GM12891 (cell line): ENCODE measurements around the gene C1QTNF7.

Experiments used
- PAX5 ChIP-seq: IDR thresholded peaks from 2 replicates; pipeline ENCODE4 v1.6.1; 2011; ENCODE audit warnings: low read length, moderate library complexity, mild to moderate bottlenecking; ENCODE audit not compliant: insufficient read depth, severe bottlenecking
- POLR2A ChIP-seq: IDR thresholded peaks from 2 replicates; pipeline ENCODE4 v1.6.1; 2011; ENCODE audit warnings: low read depth, low read length, control low read depth
- POLR2AphosphoS5 ChIP-seq: IDR thresholded peaks from 2 replicates; pipeline ENCODE4 v1.6.1; 2011; ENCODE audit warnings: low read depth, low read length, control low read depth
- POU2F2 ChIP-seq: IDR thresholded peaks from 2 replicates; pipeline ENCODE4 v1.6.1; 2011; ENCODE audit warnings: low read depth, mild to moderate bottlenecking, control low read depth, low read length, moderate library complexity
- SPI1 ChIP-seq: IDR thresholded peaks from 2 replicates; pipeline ENCODE4 v1.6.1; 2011; ENCODE audit warnings: low read depth, low read length, control low read depth
- TAF1 ChIP-seq: IDR thresholded peaks from 2 replicates; pipeline ENCODE4 v1.6.1; 2011; ENCODE audit warnings: low read depth, low read length, control low read depth

DNA sequence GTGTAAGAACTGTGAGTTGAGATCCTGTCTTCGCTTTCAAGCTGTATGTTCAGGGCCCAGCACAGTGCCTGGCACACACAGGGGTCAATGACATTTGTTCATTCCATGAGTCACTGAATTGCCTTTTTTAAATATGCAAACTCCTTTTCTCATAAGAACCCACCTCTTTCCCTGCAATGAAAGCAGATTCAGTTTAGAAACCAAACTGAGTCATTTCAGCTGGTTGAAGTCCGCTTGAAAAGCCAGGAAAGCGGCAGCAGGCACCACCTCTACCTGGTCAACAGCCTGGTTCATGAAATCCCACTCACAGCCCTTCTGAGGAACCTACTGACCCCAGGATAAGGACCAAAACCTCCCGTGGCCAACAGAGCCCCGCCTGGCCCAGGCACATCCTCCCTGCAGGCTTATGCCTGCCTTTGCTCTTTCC lies 4.5 kb upstream of the C1QTNF7 start:
- TF ChIP-seq POLR2AphosphoS5 = no peak
- TF ChIP-seq TAF1 = no peak
- no peak for TF ChIP-seq POLR2A
- no peak for TF ChIP-seq SPI1
- no peak for TF ChIP-seq POU2F2
- no peak for TF ChIP-seq PAX5
